AG04450 (cell line): ENCODE results near the gene GRIP1. TPM values are rescaled to one million over a fixed set of nuclear protein-coding genes. Genes with fewer than 3 reads are reported as not detected.

ENCODE experiments used
- CTCF ChIA-PET: fragments of 300-600, 350-600 bp; formaldehyde crosslinking; extraction: SDS; loops from one replicate; lab custom pipeline; 2022; ENCODE audit warnings: antibody characterized with exemption, inconsistent platforms; lab: Charles Lee
- POLR2A ChIA-PET: fragments of 350-600 bp; formaldehyde crosslinking; extraction: SDS; loops from one replicate; lab custom pipeline; 2021; ENCODE audit warnings: antibody characterized with exemption, inconsistent platforms; lab: Yijun Ruan, JAX
- DNase-seq: peaks from one replicate; pipeline ENCODE4 v3.0.0-alpha.2; 2011; ENCODE audit warnings: low read depth, low spot score
- H3K27ac ChIP-seq: one replicate; pipeline ENCODE4 v1.5.1; 2012; ENCODE audit warnings: low read depth, low read length, control low read depth
- H3K27me3 ChIP-seq: one replicate; pipeline ENCODE4 v1.6.0; 2012; ENCODE audit warnings: low read length; ENCODE audit not compliant: control insufficient read depth, insufficient read depth
- H3K4me3 ChIP-seq: 2 replicates; pipeline ENCODE4 v1.5.1; 2011; ENCODE audit warnings: mild to moderate bottlenecking, low read depth, low read length, control low read depth
- H3K9me3 ChIP-seq: 2 replicates; pipeline ENCODE4 v1.5.1; 2012; ENCODE audit warnings: low read length; ENCODE audit not compliant: control insufficient read depth, insufficient read depth
- CTCF ChIP-seq: IDR thresholded peaks from 2 replicates; pipeline ENCODE4 v1.5.1; 2011; ENCODE audit warnings: low read depth, low read length, control low read depth, inconsistent platforms
- polyA plus RNA-seq: library from polyadenylated mRNA; depleted of rRNA; stranded (reverse); fragments of >200 nt; gene quantifications from 2 replicates; pipeline ENCODE4 v1.2.3, GENCODE V29; 2011

GRIP1 gene
- polyA plus RNA-seq, 1 experiment, result not detected

DNA sequence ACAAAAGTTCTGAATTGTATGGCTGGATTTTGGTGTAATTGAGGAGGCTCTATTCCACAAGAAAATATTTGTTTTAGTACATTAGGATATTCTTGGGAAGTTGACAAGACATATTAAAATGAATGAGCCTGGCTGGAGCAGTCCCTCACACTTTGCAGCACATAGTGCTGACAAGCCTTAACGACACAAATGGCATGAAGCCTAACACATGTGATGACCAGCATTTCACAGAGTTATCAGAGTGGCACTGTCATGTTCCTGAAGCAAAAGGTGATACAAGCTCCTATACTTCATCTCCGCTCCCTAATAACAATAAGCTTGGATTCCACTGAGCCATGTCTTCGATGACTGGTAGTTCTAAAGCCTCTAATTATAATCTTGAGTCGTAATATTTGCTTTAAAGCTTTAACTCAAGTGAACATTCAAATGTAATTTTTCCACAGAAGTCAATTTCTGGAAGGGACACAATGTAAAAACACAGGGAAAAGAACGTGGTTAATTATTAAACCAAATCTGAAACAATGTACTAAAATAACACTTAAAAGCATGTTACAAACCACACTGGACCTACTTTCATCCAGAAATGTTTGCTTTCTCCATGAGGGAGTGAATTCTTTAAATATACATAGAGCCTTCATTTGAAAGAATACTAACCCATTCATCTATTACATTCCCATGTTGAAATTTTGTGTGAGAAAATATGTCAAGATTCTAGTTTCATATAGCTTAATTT lies 49.6 kb downstream of the GRIP1 start:
- no peak for TF ChIP-seq CTCF
- H3K9me3 ChIP-seq, result no peaks in the 10 kb centered on the region
- H3K27me3 ChIP-seq, result peaks cover 6% of the 10 kb centered on the region
- no peak overlapping the region for H3K27ac ChIP-seq
- ChIA-PET POLR2A (no interaction called here), CTCF (no interaction called here)
- DNase-seq, result no peak
- H3K4me3 ChIP-seq, result no peak overlapping the region

DNA sequence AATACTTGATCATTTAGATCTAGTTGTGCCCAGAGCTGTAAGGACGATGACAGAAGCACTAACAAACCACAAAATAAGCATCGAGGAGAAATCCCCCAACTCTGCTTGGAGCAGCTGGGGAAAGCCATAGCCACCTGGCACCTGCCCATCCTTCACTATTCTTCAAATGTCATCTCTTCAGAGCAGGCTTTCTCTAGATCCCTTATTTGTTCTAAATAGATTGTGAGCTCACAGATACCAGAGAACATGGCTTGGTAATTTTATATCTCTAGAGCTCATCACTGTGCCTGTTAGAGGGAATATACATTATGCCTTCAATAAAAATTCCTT lies 50.9 kb downstream of the GRIP1 start:
- H3K27ac ChIP-seq, result no peak overlapping the region
- no peak for TF ChIP-seq CTCF
- ChIA-PET POLR2A (no interaction called here), CTCF (no interaction called here)
- H3K9me3 ChIP-seq, result no peaks in the 10 kb centered on the region
- no peak overlapping the region for H3K4me3 ChIP-seq
- no peak for DNase-seq
- peaks cover 6% of the 10 kb centered on the region for H3K27me3 ChIP-seq

- no peaks in the 10 kb centered on the region for H3K9me3 ChIP-seq
- no peak for DNase-seq
- no peak for TF ChIP-seq CTCF
- POLR2A ChIA-PET, result no interaction called here
- CTCF ChIA-PET, result no interaction called here
- H3K27ac ChIP-seq, result no peak overlapping the region
- H3K27me3 ChIP-seq, result peaks cover 6% of the 10 kb centered on the region
- no peak overlapping the region for H3K4me3 ChIP-seq
These were observed 51.4 kb downstream of the GRIP1 start for GRCh38 chr12:66627270-66627987.

- DNase-seq, result no peak
- Histone ChIP-seq H3K27ac (no peak overlapping the region), H3K4me3 (no peak overlapping the region), H3K27me3 (peaks cover 6% of the 10 kb centered on the region), H3K9me3 (no peaks in the 10 kb centered on the region)
- ChIA-PET POLR2A (no interaction called here), CTCF (no interaction called here)
- TF ChIP-seq CTCF, result no peak
These were observed 54.1 kb downstream of the GRIP1 start for GRCh38 chr12:66624806-66625205.

- ChIA-PET CTCF (no interaction called here), POLR2A (no interaction called here)
- H3K27me3 ChIP-seq, result peaks cover 6% of the 10 kb centered on the region
- no peak overlapping the region for H3K27ac ChIP-seq
- no peak for TF ChIP-seq CTCF
- no peak for DNase-seq
- H3K9me3 ChIP-seq, result no peaks in the 10 kb centered on the region
- H3K4me3 ChIP-seq, result no peak overlapping the region
These were observed 55.4 kb downstream of the GRIP1 start for GRCh38 chr12:66623455-66623854.
